ENCODE results near the gene LY9. TPM values are rescaled to one million over a fixed set of nuclear protein-coding genes. Genes with fewer than 3 reads are reported as not detected.

Gene LY9
- total RNA-seq, 1 donor from 2014 or later = not detected

DNA sequence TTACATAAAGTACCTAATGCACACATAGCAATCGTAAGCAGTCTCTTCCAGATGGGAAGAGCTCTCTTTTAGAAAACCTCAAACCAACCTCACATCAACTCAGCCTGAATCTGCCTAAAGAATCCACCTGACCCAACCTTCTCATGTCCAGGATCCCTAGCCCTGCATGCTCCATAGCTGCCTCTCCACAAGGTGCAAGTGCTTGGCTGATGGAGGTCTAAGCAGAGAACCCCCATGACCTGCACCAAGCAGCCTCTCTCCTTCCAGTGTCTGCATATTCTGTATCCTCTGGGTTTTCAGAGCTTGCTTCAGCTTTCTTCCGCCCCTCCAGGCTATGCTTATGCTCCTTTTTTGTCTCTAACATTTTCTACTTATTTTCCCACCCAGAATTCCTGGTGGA, 2.5 kb downstream of the LY9 start:
- Mint-ChIP-seq H3K4me1 (ENCODE audit: low read depth) (no peaks in the 10 kb centered on the region), H3K27ac (no peak overlapping the region), H3K36me3 (ENCODE audit: insufficient read depth) (no peaks in the 10 kb centered on the region), H3K27me3 (no peaks in the 10 kb centered on the region), H3K4me3 (ENCODE audit: low read depth) (no peak overlapping the region), H3K9me3 (ENCODE audit: low read depth) (no peaks in the 10 kb centered on the region)
- no peak for DNase-seq (ENCODE audit: low spot score, unreplicated experiment)
- TF ChIP-seq CTCF (IDR thresholded peaks at IDR 0.05; ENCODE audit: unreplicated experiment) = no peak

DNA sequence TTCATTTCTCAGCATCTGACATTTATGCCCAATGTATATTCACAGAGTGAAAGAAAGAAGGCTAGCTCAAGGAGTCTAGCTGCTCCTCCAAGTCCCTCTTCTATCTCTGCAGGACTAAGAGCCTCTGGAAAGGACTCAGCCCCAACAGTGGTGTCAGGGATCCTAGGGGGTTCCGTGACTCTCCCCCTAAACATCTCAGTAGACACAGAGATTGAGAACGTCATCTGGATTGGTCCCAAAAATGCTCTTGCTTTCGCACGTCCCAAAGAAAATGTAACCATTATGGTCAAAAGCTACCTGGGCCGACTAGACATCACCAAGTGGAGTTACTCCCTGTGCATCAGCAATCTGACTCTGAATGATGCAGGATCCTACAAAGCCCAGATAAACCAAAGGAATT, 3.7 kb downstream of the LY9 start:
- no peaks in the 10 kb centered on the region for H3K36me3 Mint-ChIP-seq (ENCODE audit: insufficient read depth)
- no peak overlapping the region for H3K27ac Mint-ChIP-seq
- no peak for TF ChIP-seq CTCF (IDR thresholded peaks at IDR 0.05; ENCODE audit: unreplicated experiment)
- H3K9me3 Mint-ChIP-seq (ENCODE audit: low read depth) = peaks cover 6% of the 10 kb centered on the region
- no peaks in the 10 kb centered on the region for H3K27me3 Mint-ChIP-seq
- H3K4me1 Mint-ChIP-seq (ENCODE audit: low read depth) = no peaks in the 10 kb centered on the region
- no peak overlapping the region for H3K4me3 Mint-ChIP-seq (ENCODE audit: low read depth)
- DNase-seq (ENCODE audit: low spot score, unreplicated experiment) = no peak

DNA sequence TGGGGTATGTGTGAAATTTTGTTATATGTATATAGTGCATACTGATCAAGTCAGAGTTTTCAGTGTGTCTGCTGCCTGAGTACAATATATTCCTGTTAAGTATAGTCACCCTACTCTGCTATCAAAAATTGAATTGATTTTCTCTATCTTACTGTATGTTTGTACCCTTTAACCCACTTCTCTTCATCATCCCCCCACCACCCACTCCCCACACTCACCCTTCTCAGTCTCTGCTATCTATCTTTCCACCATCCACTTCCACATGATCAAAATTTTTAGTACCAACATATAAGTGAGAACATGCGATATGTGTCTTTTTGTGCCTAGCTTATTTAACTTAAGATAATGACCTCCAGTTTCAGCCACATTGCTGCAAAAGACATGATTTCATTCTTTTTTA, 4.2 kb downstream of the LY9 start:
- Mint-ChIP-seq H3K4me1 (ENCODE audit: low read depth) (no peaks in the 10 kb centered on the region), H3K36me3 (ENCODE audit: insufficient read depth) (no peaks in the 10 kb centered on the region), H3K27ac (no peak overlapping the region), H3K9me3 (ENCODE audit: low read depth) (peaks cover 9% of the 10 kb centered on the region), H3K4me3 (ENCODE audit: low read depth) (no peak overlapping the region), H3K27me3 (no peaks in the 10 kb centered on the region)
- no peak for TF ChIP-seq CTCF (IDR thresholded peaks at IDR 0.05; ENCODE audit: unreplicated experiment)
- DNase-seq (ENCODE audit: low spot score, unreplicated experiment) = no peak

DNA sequence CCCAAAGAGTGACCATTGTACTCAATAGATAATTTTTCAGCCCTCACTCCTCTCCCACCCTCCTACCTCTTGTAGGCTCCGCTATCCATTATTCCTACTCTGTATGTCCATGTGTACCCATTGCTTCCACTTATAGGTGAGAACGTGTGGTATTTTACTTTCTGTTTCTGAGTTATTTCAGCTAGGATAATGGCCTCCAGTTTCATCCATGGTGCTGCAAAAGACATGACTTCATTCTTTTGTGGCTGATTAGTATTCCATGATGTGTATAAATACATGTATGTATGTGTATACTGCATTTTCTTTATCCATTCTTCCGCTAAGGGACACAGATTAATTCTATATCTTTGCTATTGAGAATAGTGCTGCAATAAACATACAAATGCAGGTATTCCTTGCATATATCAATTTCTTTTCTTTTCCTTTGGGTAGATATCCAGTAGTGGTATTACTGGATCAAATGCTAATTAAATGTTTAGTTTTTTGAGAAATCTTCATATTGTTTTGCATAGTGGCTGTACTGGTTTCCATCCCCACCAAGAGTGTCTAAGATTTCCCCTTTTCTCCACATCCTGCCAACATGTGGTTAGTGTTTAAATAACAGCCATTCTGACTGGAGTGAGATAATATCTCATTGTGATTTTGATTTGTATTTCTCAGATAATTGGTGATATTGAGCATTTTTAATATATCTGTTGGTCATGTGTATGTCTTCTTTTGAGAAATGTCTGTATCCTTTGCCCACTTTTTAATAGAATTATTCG, 4.9 kb downstream of the LY9 start:
- H3K4me3 Mint-ChIP-seq (ENCODE audit: low read depth) = no peak overlapping the region

More for the DNA sequence above, 4.9 kb downstream of the LY9 start:
- Mint-ChIP-seq H3K4me1 (ENCODE audit: low read depth) (no peaks in the 10 kb centered on the region), H3K9me3 (ENCODE audit: low read depth) (peaks cover 9% of the 10 kb centered on the region), H3K36me3 (ENCODE audit: insufficient read depth) (no peaks in the 10 kb centered on the region), H3K27me3 (no peaks in the 10 kb centered on the region), H3K27ac (no peak overlapping the region)
- no peak for DNase-seq (ENCODE audit: low spot score, unreplicated experiment)
- no peak for TF ChIP-seq CTCF (IDR thresholded peaks at IDR 0.05; ENCODE audit: unreplicated experiment)
